Hepatocyte (in vitro differentiated cells): ENCODE measurements around the gene ACACA. TPM values are rescaled to one million over a fixed set of nuclear protein-coding genes. Genes with fewer than 3 reads are reported as not detected.
A peak's percentile ranks its signal among the peaks of the same experiment; 100 is the strongest.

Experiments used
- DNase-seq: peaks from one replicate; pipeline ENCODE4 v3.0.0-alpha.2; 2016; ENCODE audit warnings: low spot score
- H2AFZ ChIP-seq: fragments of 200-600 bp; sonication (generic); 2 replicates; pipeline ENCODE4 v1.6.0; 2016; ENCODE audit warnings: antibody characterized with exemption, mild to moderate bottlenecking
- H3K27ac ChIP-seq: fragments of 200-600 bp; sonication (generic); 2 replicates; pipeline ENCODE4 v1.5.1; 2016; ENCODE audit warnings: mild to moderate bottlenecking
- H3K27me3 ChIP-seq: fragments of 200-600 bp; sonication (generic); 2 replicates; pipeline ENCODE4 v1.6.1; 2016
- H3K36me3 ChIP-seq: fragments of 200-600 bp; sonication (generic); replicated peaks from 2 replicates; pipeline ENCODE4 v1.5.1; 2016; ENCODE audit warnings: low read depth; ENCODE audit not compliant: insufficient read depth
- H3K4me1 ChIP-seq: fragments of 200-600 bp; sonication (generic); 2 replicates; pipeline ENCODE4 v1.5.1; 2016; ENCODE audit warnings: mild to moderate bottlenecking, moderate library complexity; ENCODE audit not compliant: insufficient read depth
- H3K4me2 ChIP-seq: fragments of 200-600 bp; sonication (generic); 2 replicates; pipeline ENCODE4 v1.6.0; 2016
- H3K4me3 ChIP-seq: fragments of 200-600 bp; sonication (generic); 2 replicates; pipeline ENCODE4 v1.5.1; 2016; ENCODE audit warnings: mild to moderate bottlenecking
- H3K79me2 ChIP-seq: fragments of 200-600 bp; sonication (generic); 2 replicates; pipeline ENCODE4 v1.6.0; 2017; ENCODE audit warnings: mild to moderate bottlenecking
- H3K9me2 ChIP-seq: fragments of 200-600 bp; sonication (generic); replicated peaks from 2 replicates; pipeline ENCODE4 v1.6.0; 2017; ENCODE audit warnings: mild to moderate bottlenecking; ENCODE audit not compliant: insufficient read depth
- H3K9me3 ChIP-seq: fragments of 200-600 bp; sonication (generic); 2 replicates; pipeline ENCODE4 v1.5.1; 2016; ENCODE audit warnings: low read depth, mild to moderate bottlenecking
- H4K20me1 ChIP-seq: fragments of 200-600 bp; sonication (generic); 2 replicates; pipeline ENCODE4 v1.6.0; 2016; ENCODE audit warnings: mild to moderate bottlenecking; ENCODE audit not compliant: insufficient read depth, poor library complexity, severe bottlenecking
- CTCF ChIP-seq: fragments of 200-600 bp; sonication (generic); IDR thresholded peaks from 2 replicates; pipeline ENCODE4 v1.5.1; 2016; ENCODE audit warnings: antibody characterized with exemption, mild to moderate bottlenecking; ENCODE audit not compliant: poor library complexity
- EZH2 ChIP-seq: fragments of 200-600 bp; sonication (generic); IDR thresholded peaks from 2 replicates; pipeline ENCODE4 v1.6.1; 2016; ENCODE audit warnings: antibody characterized with exemption, mild to moderate bottlenecking, borderline replicate concordance
- EZH2phosphoT487 ChIP-seq: fragments of 200-600 bp; sonication (generic); IDR thresholded peaks from one replicate; pipeline ENCODE4 v1.6.1; 2018; ENCODE audit warnings: antibody characterized with exemption, mild to moderate bottlenecking, low read depth, moderate library complexity; ENCODE audit not compliant: unreplicated experiment, severe bottlenecking
- whole genome bisulfite sequencing: methylation state at CpG from one replicate; pipeline ENCODE4 v1.1.6; 2016; ENCODE audit warnings: low lambda C conversion rate; ENCODE audit errors: missing lambda C conversion rate; 5-methylcytosine and 5-hydroxymethylcytosine counted together
- polyA plus RNA-seq: library from polyadenylated mRNA; unstranded; fragments of >200 nt; fragmentation: Nextera tagmentation; extraction: Ambion mirVana; gene quantifications from 2 replicates; pipeline ENCODE4 v1.2.1, GENCODE V29; 2016
- total RNA-seq: library from RNA; depleted of rRNA; stranded (reverse); fragments of >200 nt; gene quantifications from 2 replicates; pipeline ENCODE4 v1.2.3, GENCODE V29; 2014

The ACACA gene
- total and polyA plus RNA-seq, 2 experiments from 2014 or later: 37.4 to 53.8 TPM

- Histone ChIP-seq H4K20me1 (no peaks in the 10 kb centered on the region), H3K9me2 (no peaks in the 10 kb centered on the region), H3K27me3 (no peaks in the 10 kb centered on the region), H3K36me3 (no peaks in the 10 kb centered on the region), H2AFZ (no peak overlapping the region), H3K4me3 (no peak overlapping the region), H3K4me2 (no peak overlapping the region), H3K4me1 (no peaks in the 10 kb centered on the region), H3K9me3 (no peaks in the 10 kb centered on the region), H3K79me2 (no peaks in the 10 kb centered on the region), H3K27ac (peak overlapping the region; percentile 28)
- TF ChIP-seq CTCF (no peak), EZH2phosphoT487 (no peak), EZH2 (no peak)
- DNase-seq: no peak
- 83% methylated on average over 3 of the region's 3 CpGs for WGBS
Observed at GRCh38 chr17:37384560-37385149, 22.0 kb downstream of the ACACA start.

- H3K9me3 ChIP-seq: no peaks in the 10 kb centered on the region
- WGBS: 96% methylated on average over 1 of the region's 1 CpG
- H3K79me2 ChIP-seq: peaks cover 2% of the 10 kb centered on the region
- no peak overlapping the region for H3K4me2 ChIP-seq
- DNase-seq: no peak
- no peaks in the 10 kb centered on the region for H3K4me1 ChIP-seq
- H3K36me3 ChIP-seq: no peaks in the 10 kb centered on the region
- H2AFZ ChIP-seq: no peak overlapping the region
- no peaks in the 10 kb centered on the region for H3K9me2 ChIP-seq
- H4K20me1 ChIP-seq: no peaks in the 10 kb centered on the region
- H3K4me3 ChIP-seq: no peak overlapping the region
- no peaks in the 10 kb centered on the region for H3K27me3 ChIP-seq
- H3K27ac ChIP-seq: no peak overlapping the region
- TF ChIP-seq EZH2 (no peak), CTCF (no peak), EZH2phosphoT487 (no peak)
Observed at GRCh38 chr17:37382056-37382455, 24.6 kb downstream of the ACACA start.

- no peak for DNase-seq
- H3K27ac ChIP-seq: peak within 1 kb of the TSS; percentile 19
- H3K4me3 ChIP-seq: no peak within 1 kb of the TSS
Observed at GRCh38 chr17:37375706-37376105, 30.9 kb downstream of the ACACA start, which contains the start of gene C17orf78. Gene C17orf78, plus strand, starts transcription at chr17:37375985. Its CDS starts 108 bp downstream, at chr17:37376093.

More at GRCh38 chr17:37375706-37376105, 30.9 kb downstream of the ACACA start, which contains the start of gene C17orf78:
- Histone ChIP-seq H3K9me2 (no peaks in the 10 kb centered on the region), H3K4me2 (no peak within 1 kb of the TSS), H3K27me3 (no peaks in the 10 kb centered on the region), H4K20me1 (no peaks in the 10 kb centered on the region), H3K36me3 (no peaks in the 10 kb centered on the region), H2AFZ (no peak within 1 kb of the TSS), H3K4me1 (no peaks in the 10 kb centered on the region), H3K79me2 (peaks cover 3% of the 10 kb centered on the region), H3K9me3 (no peaks in the 10 kb centered on the region)
- WGBS: 75% methylated on average over 7 of the region's 7 CpGs
- no peak for TF ChIP-seq CTCF
- no peak for TF ChIP-seq EZH2phosphoT487
- no peak for TF ChIP-seq EZH2
